GM15510 (cell line): ENCODE data around the gene BCO1.

Source experiments
- POLR2A ChIP-seq: IDR thresholded peaks from 3 replicates; pipeline ENCODE4 v1.6.1; 2011; ENCODE audit warnings: borderline replicate concordance; ENCODE audit not compliant: insufficient read length; ENCODE audit errors: extremely low read depth

BCO1 gene

DNA sequence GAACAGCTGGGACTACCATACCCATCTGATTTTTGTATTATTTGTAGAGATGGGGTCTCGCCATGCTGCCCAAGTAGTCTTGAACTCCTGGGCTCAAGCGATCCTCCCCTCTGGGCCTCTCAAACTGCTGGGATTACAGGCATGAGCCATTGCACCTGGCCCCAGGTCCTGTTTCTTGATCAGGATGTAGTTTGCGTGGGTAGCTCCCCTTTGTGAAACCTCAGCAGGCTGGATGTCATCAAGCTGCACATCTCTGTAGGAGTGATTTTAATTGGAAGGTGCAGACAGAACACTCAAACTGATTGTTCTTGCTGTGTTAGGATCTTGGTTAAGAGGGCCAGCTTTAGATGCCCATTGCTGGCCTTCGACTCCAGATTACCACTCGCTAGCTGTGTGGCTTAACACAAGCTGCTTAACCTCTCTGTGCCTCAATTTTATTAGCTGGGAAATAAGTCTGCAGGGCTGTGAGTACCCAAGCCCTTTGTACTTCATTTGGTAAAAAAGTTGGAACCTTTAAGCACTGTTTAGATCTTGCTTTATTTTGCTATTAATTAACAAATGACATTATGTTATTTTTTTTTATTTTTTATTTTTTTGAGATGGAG is 16.5 kb downstream of the BCO1 start:
- no peak for TF ChIP-seq POLR2A

DNA sequence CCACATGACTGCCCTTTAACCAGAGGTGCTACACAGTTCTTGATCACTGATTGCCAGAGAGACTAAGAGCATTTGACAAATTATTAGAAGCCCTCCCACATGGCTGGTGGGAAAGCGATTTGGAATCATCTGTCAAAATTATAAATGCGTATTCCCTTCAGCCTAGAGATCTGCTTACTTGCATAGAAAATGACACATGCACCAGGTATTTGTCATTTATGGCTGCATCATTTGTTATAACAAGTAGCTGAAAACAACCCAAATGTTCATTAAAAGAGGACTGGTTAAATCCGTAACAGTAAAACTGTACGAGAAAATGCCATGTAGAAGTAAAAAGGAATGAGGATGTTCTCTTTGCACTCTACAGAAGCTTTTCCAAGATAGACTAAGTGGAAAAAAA is 21.4 kb downstream of the BCO1 start:
- TF ChIP-seq POLR2A: no peak

DNA sequence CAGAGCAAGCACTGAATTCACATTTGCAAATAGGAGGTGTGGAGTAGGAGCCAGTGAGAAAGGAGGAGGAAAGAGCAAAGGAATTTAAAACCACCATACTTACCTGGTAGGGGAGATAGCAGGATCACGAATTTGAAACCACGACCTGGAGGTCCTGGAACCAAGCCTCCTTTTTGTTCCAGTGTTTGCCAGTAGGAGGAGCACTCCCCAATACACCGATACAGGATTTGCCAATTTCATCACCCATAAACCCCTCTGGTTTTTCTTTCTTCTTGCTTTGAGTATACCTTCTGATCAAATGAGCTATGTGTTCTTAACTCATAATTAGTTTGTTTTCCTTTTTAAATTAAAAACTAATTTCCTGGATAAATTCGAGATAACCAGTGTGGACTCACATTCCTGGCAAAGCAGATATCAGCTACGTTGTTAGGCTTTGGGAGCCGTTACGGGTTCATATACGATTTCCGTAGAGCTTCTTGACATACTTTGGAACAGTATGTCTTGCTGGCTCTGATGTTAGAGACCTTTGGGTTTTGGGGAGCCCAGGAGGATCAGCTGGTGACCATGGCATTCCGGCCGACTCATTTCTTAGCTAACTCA is 22.7 kb downstream of the BCO1 start:
- TF ChIP-seq POLR2A: no peak

DNA sequence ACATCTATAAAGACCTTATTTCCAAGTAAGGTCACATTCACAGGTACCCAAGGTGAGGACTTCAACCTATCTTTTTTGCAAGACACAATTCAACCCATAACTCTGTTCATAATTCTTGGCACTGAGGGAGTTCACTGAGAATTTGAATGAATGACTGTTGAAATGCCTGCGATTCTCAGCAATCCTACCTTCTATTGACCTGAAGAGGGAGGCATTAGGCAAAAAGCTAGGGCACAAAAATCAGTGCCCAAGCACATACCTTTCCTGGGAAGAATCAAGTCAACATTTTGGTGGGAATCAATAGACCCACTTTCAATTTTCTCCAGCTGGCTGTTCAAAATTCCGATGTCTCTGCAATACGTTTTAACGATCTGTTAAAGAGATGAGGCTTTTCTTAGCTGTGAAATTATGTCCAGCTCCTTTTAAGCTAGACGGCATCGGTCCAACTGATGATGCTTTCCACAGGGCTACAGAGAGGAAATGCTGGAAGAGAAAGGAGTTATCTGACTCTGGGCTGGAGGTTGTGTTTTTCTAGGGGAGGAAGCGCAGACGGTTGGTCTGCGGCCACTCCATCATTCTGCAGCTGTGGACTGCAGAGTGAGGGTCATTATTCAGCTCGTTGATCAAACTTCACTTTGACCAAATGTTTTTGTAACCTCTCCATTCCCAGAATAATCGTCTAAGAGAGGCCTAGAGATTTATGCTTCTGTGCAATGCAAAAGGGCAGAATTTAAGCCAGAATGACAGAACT is 25.2 kb downstream of the BCO1 start:
- TF ChIP-seq POLR2A: no peak

DNA sequence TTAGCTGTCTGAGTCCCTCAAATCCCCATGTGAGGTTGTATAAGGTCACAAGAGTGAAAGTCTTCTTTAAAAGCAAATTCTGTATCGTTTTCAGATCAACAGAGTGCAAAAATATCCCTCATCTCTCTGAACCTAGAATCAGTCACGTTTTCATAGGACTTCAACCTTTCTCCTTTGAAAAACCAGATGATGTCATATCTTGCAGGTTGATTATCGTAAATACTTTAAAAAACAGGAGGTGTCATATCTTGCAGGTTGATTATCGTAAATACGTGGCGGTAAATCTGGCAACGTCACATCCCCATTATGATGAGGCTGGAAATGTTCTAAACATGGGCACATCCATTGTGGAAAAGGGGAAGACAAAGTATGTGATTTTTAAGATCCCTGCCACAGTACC is 25.9 kb downstream of the BCO1 start:
- TF ChIP-seq POLR2A: no peak

DNA sequence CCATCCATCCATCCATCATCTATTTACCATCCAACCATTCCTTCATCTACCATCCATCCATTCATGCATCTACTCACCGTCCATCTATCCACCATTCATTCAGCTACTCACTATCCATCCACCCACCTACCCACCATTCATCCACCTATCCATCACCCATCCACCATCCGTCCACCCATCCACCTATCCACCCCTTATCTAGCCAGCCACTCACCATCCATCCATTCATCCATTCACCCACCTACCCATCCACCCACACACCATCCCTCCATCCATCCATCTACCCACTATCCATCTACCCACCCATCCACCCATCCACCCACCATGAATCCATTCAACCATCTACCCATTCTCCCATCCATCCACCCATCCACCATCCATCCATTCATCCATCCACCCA is 26.6 kb downstream of the BCO1 start:
- no peak for TF ChIP-seq POLR2A

DNA sequence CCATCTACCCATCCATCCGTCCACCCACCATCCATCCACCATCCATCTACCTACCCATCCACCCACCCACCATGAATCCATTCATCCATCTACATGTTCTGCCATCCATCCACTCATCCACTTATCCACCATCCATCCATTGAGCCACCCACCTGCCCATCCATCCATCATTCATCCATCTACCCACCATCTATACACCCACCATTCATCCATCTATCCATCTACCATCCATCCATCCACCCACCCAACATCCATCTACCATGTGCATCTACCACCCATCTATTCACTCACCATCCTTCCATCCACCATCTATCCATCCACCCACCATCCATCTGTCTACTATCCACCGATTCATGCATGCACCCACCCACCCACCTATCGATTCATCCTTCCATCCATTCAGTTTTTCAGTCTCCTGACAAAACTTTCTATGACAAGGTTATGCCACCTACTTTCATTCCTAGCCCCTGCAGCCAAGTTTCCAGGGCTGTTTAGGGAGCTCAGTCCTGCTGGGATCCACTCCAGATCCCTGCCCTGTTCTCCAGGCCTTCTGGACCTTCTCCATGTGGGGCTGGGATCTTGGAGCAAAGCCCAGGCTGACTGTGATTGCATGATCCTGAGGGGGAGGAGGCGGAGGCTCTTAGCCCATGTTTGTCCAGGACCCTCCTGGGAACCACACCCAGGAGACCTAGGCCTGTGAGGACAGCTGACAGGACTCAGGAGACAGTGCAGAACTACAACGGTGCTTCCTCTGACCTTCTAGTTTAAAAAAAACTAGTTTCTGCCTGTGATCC is 27.4 kb downstream of the BCO1 start:
- no peak for TF ChIP-seq POLR2A

DNA sequence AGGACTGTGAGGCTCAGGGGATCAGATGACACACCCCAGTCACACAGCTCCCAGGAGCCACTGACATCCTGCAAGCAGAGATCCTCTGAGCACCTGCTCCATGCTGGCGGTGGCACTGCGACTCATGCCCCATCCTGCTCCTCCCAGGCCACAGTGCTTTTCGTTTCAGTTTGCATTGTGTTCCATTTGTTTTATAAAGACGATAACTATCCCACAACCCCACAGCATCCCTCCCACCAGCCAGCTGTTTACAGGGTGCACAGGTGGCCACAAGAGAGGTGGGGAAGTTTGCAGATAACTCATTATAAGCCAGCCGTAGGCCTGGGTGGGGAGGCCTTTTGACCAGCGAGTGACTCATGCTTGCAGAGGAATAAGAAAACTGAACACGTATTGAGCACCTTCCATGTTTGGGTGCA is 28.2 kb downstream of the BCO1 start:
- no peak for TF ChIP-seq POLR2A

DNA sequence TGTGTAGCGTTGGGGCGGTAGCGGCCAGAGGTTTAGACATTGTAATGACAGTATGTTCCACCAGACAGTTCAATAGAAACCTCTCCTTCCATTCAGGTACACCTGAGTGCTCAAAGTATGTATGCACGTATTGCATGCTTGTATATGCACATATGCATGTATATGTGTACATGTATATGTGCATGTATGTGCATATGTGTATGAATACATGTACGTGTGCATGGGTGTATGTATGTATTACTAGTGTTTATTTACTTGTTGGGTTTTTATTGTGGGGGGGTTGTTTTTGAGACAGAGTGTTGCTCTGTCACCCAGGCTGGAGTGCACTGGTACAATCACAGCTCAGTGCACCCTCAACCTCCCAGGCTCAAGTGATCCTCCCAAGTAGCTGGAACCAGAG is 30.0 kb downstream of the BCO1 start:
- no peak for TF ChIP-seq POLR2A

DNA sequence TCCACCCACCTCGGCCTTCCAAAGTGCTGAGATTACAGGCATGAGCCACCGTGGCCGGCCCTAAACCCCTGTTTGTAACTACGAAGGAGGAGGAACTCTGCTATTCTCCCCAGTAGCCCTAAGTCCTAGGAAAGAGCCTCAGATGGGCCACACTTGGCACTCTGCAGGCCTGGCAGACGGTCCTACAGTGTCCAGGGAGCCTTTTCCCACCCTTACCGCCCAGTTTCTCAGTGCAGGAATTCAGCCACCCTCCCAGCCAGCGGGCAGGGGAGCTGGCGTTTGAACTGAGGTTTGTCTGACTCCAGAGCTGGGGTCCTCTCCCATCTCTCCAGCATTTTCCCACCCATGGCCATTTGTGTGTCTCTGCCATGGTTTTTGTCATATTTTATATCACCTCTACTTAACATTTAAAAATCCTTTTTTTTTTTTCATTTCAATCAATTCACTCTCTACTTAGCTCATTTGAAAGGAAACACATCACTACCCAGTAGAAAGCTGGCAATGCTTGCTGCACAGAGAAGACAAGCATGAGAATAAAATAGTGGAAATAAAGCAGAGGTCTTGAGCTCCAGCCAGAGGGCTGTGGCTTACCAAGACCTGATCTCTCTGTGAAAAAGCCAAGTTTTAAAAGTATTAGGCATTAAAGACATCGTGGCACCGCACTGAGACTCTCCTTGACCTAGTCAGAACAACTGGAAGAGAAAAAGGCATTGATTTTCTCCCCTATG is 34.9 kb downstream of the BCO1 start:
- TF ChIP-seq POLR2A: no peak

DNA sequence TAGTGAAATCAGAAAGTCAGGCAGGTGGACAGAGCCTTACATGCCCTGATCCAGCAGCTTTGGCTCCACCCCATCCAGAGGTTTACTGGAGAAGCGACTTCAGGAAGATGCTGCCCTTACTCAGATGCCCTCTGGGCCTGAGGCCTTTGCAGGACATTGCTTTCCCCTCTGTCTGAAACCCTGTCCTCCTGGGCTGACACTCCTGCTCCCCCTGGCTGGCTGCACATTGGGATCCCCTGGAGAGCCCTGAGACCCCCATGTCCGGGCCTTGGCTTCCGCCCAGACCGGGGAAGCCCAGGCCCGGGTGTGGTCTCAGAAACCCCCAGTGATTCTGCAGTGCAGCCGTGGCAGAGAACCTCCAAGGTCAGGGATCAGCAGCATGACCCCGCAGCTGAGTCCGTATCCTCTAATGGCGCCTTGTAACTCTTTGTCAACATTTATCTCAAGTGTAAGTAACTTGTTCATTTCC is 36.6 kb downstream of the BCO1 start:
- no peak for TF ChIP-seq POLR2A

DNA sequence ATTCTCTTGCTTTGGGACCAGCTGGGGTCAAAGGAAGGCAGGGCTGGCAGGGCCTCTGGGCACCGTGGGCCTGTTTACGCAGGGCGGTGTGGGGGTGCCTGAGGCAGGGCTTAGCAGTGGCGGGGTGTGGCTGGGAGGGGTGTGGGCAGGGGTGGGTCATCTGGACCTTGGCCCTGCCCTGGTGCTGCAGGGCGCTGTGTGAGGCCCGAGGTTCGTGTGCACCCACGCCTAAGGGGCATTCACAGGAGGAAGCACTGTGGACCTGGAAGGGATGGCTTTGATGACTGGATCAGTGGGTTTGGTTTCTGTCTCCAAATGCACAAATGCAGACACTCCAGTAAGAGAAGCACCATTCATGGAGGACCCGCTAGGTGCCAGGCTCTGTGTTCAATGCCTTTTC is 37.3 kb downstream of the BCO1 start:
- TF ChIP-seq POLR2A: no peak

DNA sequence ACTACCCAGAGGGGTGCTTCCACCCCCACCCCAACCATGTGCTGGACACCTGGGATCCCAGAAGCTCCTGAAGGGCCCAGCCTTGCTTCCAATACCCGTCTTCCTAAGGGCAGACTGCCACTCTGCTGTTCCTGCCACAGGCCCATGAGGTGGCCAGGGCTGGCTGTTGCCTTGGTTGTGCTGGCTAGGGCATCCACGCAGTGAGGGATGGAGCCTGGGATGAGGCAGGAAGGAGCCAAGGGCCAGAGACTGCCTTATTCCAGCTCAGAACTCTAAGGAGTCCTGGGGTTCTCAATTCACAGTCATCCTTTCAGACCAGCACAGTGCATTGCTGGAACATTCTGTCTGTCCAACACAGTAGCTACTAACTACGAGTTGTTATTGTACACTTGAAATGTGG is 37.8 kb downstream of the BCO1 start:
- TF ChIP-seq POLR2A: no peak

DNA sequence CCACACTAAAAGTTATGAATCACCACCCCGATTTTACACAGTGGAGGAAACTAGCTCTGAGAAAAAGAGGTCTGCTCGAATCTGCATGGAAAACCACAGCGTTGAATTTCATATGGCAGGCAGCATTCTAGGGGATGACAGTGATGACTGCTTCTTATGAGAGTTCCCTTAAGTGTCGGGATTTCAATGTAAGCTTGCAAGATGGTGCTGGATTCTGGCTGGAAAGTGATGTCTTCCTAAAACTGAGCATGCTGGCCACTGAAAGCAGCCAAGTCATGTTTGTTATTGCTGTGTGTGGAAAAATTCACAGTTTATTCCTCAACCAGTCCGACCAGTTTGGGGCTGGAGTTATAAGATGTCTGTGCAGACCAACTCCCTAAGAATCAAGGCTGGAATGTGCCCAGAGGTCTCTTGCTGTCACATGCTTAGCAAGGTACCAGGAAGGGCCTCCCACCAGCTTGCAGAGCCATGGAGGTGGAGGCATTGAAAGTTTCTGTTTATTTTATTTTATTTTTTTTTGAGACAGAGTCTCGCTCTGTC is 39.1 kb downstream of the BCO1 start:
- no peak for TF ChIP-seq POLR2A
